Panc1 (cell line): Measurements from ENCODE around the gene PHKA2.

ENCODE experiments used
- CTCF ChIP-seq: fragments of 450-650 bp; IDR thresholded peaks from 2 replicates; pipeline ENCODE4 v1.5.1; 2017; ENCODE audit warnings: mild to moderate bottlenecking
- POLR2AphosphoS5 ChIP-seq: IDR thresholded peaks from 2 replicates; pipeline ENCODE4 v1.6.1; 2012; ENCODE audit warnings: mild to moderate bottlenecking, low read depth, low read length, moderate library complexity
- REST ChIP-seq, 2 experiments: IDR thresholded peaks; 2 replicates each; pipeline ENCODE4 v1.6.1; 2011 to 2012; ENCODE audit warnings: low read depth in 2 of 2, control low read depth in 1 of 2, low read length in 1 of 2, mild to moderate bottlenecking in 1 of 2, moderate library complexity in 1 of 2; ENCODE audit not compliant: insufficient read depth in 1 of 2
- SIN3A ChIP-seq: IDR thresholded peaks from 2 replicates; pipeline ENCODE4 v1.6.1; 2012; ENCODE audit warnings: low read depth, mild to moderate bottlenecking, low read length, moderate library complexity, borderline replicate concordance; ENCODE audit not compliant: insufficient read depth
- TCF7L2 ChIP-seq: IDR thresholded peaks from 2 replicates; pipeline ENCODE4 v1.6.1; 2011; ENCODE audit warnings: mild to moderate bottlenecking, low read depth, low read length, inconsistent platforms

GRCh38 chrX:18920566-18920965 is 63.3 kb downstream of the PHKA2 start:
- TF ChIP-seq CTCF (no peak), POLR2AphosphoS5 (no peak), REST (IDR thresholded peaks at IDR 0.05; ENCODE audit: insufficient read depth in 1 of 2, low read depth in 2 of 2, low read length in 1 of 2) (no peak), TCF7L2 (no peak), SIN3A (no peak)
